Suppressor macrophage (primary cell): Measurements from ENCODE around the gene TJP3.
A peak's percentile ranks its signal among the peaks of the same experiment; 100 is the strongest.

Experiments used
- DNase-seq, 4 experiments: peaks; one replicate each; pipeline ENCODE4 v3.0.0-alpha.2; 2020 to 2022

Gene TJP3

DNA sequence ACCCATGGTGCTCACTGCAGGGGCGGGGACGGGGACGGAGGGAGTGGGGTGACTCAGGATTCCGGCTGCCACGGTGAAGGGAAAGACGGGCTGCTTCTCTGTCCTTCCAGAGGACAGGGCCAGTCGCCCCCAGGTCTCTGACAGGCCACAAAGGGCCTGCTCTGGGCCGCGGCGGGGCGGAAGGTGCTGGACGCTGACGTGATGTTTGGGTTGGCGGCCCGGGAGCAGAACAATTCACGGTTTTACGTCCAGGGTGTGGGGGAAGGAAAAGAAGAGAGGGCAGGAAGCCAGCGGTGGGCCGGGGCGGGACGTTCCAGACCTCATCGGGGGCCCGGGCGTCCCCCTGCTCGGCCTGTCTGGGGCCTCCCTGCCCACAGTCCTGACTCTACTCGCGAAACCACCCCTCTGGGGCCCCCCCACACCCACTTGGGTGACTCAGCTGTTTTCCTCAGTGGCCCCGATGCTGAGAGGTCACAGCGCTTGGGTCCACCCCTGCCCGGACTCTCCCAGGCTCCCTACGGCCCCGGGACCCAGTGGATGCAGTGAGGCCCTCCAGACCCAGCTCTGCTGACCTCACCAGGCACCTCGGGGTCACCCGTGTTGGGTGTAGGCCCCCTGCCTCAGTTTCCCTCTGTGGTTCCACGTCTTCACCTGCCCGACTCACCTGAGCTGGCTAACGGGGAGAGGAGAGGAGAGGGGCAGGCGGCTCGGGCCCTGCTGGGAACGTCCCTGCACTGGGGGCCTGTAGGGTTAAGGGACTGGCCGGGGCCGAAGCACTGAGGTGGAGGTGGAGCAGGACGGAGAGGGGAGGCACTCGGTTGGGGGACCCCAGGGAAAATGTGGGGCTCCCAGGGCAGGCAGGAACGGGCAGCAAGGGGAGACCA is 37.1 kb upstream of the TJP3 start:
- peak; percentile 54 to 80 (median 64) for DNase-seq

DNA sequence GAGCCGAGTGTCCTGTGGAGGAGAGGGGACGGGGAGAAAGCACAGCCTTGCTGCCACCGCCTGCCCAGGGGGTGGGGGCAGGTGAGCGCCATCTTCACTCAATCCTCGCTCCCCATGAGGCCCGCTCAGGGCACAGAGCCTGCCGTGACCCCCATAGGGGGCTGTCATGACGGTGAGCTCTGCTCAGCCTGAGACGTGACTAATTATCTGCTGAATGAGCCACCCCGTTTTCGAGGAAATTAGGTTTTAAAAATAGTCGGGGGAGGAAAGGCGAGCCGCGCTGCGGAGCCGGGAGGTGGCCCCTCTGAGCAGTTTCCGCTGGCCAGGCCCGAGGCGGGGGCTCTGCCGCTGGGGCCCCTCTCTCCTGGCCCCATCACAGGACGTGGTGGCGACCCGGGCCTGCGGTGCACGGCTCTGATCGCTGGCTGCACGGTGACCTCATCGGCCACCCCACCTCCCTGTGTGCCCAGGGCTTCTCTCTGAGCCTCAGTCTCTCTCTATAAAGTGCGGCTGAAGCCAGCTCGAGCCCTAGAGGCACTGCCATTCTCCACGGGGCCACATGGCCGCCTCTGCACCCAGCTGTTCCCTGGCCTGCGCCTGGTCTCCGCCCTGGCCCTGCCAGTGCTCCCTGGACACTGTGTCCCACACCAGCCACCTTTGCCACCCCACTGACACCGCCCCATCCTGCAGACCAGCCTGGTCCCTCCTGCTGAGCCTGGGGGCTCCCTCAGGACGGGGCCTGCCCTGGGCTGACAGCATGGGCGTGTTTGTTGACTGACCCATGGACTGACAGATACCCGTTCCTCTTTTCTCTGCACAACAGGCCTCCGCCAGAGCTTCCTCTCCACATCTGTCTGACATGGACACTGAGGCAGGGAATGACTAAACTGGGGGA is 36.3 kb upstream of the TJP3 start:
- DNase-seq: peak; percentile 60 to 80 (median 76)

GRCh38 chr19:3672575-3672948 is 35.6 kb upstream of the TJP3 start:
- DNase-seq: no peak

GRCh38 chr19:3672993-3673392 is 35.2 kb upstream of the TJP3 start:
- DNase-seq: peak in 3 of 4 experiments; percentile 19 to 47 (median 25)

GRCh38 chr19:3673506-3674439 is 34.4 kb upstream of the TJP3 start:
- DNase-seq: peak; percentile 80 to 92 (median 87)

GRCh38 chr19:3674784-3675543 is 33.2 kb upstream of the TJP3 start:
- DNase-seq: no peak

DNA sequence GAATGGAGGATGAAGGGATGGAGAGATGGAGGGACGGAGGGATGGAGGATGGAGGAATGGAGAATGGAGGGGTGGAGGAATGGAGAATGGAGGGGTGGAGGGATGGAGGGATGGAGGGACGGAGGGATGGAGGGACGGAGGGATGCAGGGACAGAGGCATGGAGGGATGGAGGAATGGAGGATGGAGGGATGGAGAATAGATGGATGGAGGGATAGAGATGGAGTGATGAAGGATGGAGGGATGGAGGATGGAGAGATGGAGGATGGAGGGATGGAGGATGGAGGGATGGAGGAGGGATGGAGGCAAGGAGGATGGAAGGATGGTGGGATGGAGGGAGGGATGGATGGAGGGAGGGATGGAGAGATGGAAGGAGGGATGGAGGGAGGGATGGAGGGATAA is 30.0 kb upstream of the TJP3 start:
- DNase-seq: no peak

DNA sequence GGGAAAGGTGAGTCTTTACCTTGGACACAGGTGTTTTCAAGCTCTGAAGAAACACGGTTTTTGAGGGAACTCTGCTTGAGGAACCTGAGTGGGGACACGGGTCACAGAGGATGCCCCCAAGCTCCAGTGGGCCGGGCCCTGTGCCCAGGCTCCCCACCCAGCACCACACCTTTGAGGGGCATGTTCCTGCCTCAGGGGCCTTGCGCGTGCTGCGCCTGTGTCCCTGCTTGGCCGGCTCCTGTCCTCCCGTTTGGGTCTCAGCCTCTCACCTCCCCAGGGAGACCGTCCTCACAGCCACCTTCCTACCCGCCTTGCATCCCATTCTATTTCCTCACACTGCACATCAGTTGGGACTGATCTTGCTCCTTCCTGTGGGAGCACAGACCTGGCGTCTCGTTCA is 29.0 kb upstream of the TJP3 start:
- DNase-seq: no peak

- no peak for DNase-seq
Observed at GRCh38 chr19:3679581-3679980, 28.6 kb upstream of the TJP3 start.

- no peak for DNase-seq
Observed at GRCh38 chr19:3680939-3681338, 27.2 kb upstream of the TJP3 start.

DNA sequence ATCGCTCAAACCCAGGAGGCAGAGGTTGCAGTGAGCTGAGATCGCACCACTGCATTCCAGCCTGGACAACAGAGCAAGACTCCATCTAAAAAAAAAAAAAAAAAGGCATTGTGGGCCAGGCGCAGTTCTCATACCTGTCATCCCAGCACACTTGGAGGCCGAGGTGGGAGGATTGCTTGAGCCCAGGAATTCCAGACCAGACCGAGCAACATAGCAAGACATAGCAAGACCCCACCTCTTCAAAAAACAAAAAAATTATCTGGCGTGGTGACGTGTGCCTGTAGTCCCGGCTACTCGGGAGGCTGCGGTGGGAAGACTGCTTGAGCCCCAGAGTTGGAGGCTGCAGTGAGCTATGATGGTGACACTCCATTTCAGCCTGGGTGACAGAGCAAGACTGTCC is 25.9 kb upstream of the TJP3 start:
- no peak for DNase-seq

DNA sequence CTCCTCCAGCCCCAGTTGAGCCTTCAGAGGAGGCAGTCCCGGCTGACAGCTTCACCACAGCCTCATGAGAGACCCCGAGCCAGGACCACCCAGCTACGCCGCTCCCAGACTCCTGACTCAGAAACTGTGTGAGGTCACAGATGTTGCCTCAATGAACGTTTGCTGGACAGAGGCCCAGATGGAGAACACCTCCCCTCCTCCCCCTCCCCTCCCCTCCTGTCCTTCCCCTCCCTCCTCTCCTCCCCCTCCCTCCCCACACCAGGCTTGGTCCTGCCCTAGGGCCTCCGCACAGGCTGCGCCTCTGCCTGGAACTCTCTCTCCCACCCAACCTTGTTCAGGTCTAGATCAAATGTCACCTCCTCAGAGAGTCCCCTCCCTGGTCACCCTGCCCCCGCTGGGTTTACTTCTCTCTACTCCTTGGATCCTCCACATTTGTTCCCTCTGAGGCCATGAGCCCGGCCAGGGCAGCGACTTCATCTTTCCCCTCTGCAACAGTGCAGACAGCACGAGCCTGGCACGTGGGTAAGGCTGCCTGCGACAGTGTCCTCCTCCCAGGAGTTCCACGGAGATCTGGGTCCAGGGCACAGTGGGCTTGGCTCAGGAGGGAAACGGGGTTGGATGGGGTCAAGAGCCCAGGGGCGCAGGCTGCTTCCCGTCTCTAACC is 25.3 kb upstream of the TJP3 start:
- no peak for DNase-seq

DNA sequence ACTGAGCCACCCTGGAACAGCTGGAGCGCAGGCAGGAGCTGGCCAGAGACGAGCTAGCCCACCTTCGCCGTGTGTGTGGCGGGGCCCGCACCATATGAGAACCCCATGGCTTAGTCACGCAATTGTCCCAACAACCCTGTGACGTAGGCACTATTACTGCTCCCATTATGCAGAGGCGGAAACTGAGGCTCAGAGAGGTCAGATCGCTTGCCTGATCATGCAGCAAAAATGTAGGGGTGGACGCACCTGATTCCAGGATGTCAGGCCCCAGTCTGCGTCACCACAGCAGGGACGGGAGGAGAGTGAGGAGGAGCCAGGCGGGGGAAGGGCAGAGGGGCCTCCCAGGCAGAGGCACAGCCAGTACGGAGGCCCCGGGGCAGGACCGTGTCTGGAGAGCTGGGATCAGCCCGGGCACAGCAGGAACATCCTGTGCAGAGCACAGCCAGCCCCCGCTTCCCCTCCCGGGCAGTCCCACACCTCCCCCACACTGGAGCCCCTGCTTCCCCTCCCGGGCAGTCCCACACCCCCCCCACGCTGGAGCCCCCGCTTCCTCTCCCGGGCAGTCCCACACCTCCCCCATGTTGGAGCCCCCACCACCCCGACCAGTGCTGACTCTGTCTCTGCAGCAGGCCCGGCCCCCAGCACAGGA is 24.7 kb upstream of the TJP3 start:
- peak in 2 of 4 experiments; percentile 22 to 40 for DNase-seq

DNA sequence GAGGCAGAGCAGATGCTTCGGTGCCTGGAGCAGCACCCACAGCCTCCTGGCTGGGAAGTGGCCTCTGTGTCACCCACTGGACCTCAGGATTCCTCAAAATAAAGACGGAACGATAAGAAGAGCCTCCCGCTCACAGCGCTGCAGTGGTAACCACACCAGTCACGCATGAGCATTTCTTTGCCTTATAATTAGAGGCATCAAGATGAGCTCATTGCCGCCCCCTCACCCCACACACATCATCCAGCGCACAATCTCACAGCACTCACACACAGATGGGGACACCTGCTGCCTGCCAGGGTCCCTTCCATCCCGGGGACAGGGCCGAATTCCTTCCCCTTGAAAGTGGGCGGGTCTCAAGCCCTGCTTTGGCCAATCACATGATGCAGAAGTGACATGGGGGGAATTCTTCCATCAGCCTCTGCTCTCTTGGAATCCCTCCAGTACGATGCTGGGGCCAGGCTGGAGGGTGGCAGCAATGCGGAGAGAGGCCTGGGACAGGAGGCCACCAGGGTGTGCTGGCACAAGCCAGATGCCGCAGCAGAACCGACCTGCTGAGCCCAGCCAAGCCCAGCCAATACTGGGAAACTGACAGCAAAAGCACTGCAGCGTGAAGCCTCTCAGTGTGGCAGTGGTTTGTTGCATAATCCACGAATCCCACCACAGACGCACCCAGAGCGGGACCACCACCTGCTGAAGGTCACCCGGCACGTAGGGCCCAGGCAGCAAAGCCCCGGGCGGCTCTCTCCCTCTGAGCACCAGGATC is 23.9 kb upstream of the TJP3 start:
- DNase-seq: peak; percentile 53 to 75 (median 70)

- no peak for DNase-seq
Observed at GRCh38 chr19:3684817-3685410, 23.3 kb upstream of the TJP3 start.

DNA sequence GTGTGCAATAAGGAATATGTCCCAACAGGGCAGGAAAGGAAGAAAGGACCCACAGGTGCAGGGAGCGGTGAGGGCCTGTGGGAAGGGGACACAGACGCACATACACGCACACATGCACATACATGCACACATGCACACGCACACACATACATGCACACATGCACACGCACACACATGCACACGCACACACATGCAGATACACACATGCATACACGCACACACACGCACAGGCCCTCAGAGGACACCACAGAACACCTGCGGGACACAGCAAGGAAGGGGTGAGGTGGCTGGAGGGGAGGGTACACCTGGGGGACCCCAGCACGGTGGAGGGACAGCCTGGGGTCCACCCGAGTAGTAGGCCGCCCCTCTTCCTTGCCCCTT is 20.8 kb upstream of the TJP3 start:
- no peak for DNase-seq

- DNase-seq: peak in 2 of 4 experiments; percentile 27 to 66
Observed at GRCh38 chr19:3687774-3688706, 20.1 kb upstream of the TJP3 start.
